Measurements from ENCODE around the gene COA6.

Gene COA6

DNA sequence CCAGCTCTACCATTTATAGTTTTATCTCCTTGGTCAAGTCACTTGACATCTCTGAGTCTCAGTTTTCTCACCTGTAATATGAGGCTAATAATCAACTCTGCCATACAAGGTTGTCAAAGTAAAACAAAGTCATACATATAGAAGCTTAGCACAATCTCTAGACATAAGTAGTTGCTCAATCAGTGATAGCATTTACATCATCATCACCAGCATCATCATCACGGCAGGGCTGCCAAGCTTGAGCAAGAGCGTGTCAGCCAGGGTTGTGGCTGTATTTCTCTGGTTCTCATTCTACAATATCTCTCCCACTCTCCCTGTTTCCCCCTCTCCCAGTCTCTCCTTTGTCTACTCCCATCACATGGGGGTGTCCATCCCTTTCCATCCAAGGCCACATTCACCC is 41.7 kb upstream of the COA6 start:
- no peak for FAIRE-seq
- DNase-seq (ENCODE audit: insufficient read length, low spot score) = no peak
- TF ChIP-seq, protein P1, sequence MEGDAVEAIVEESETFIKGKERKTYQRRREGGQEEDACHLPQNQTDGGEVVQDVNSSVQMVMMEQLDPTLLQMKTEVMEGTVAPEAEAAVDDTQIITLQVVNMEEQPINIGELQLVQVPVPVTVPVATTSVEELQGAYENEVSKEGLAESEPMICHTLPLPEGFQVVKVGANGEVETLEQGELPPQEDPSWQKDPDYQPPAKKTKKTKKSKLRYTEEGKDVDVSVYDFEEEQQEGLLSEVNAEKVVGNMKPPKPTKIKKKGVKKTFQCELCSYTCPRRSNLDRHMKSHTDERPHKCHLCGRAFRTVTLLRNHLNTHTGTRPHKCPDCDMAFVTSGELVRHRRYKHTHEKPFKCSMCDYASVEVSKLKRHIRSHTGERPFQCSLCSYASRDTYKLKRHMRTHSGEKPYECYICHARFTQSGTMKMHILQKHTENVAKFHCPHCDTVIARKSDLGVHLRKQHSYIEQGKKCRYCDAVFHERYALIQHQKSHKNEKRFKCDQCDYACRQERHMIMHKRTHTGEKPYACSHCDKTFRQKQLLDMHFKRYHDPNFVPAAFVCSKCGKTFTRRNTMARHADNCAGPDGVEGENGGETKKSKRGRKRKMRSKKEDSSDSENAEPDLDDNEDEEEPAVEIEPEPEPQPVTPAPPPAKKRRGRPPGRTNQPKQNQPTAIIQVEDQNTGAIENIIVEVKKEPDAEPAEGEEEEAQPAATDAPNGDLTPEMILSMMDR (IDR thresholded peaks at IDR 0.05; ENCODE audit: insufficient read depth, missing control alignments) = no peak

DNA sequence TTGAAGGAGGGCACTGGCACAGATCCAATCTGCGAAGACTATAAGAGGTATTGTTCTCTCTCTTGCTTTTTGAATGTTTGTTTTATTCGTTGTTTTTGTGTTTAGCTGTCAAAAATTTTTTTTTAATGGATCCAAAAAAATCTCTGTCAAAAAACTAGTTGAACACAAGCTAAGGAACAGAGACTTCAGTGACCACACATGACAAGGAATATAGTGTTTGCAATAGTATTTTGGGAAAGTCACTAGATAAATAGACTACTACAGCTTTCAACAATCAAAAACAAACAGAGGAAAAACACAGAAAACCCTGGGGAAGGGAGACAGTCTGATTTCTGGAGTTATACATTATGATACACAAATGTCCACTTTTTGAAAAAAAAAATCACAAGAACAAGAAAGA is 36.9 kb upstream of the COA6 start:
- TF ChIP-seq, protein P1 (IDR thresholded peaks at IDR 0.05; ENCODE audit: insufficient read depth, missing control alignments) = no peak
- DNase-seq (ENCODE audit: insufficient read length, low spot score) (no peak), FAIRE-seq (no peak)

DNA sequence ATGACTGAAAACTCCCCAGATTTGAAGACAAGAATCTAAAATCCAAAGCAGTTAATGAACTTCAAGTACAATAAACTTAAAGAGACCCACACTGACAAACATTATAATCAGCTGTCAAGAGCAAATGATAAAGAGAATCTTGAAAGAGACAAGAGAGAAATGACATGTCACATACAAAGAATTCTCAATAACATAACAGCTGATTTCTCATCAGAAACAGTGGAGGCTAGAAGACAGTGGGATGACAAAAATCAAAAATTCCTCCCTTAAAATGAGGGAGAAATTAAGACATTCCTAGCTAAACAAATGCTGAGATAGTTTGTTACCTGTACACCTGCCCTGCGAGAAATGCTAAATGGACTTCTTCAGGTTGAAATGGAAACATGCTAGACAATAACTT is 36.0 kb upstream of the COA6 start:
- TF ChIP-seq, protein P1 (IDR thresholded peaks at IDR 0.05; ENCODE audit: insufficient read depth, missing control alignments) = no peak
- FAIRE-seq = no peak
- no peak for DNase-seq (ENCODE audit: insufficient read length, low spot score)

DNA sequence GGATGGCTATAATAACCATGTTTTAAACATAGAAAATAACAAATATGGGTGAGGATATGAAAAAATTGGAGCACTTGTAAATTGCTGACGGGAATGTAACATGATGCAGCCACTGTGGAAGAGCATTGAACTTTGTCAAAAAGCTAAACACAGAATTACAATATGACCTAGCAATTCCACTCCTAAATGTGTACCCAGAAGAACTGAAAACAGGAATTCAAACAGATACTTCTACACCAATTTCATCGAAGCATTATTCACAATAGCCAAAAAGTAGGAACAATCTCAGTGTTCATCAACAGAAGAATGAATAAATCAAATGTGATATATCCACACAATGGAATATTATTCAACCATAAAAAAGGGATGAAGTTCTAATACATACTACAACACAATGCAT is 32.7 kb upstream of the COA6 start:
- TF ChIP-seq, protein P1 (IDR thresholded peaks at IDR 0.05; ENCODE audit: insufficient read depth, missing control alignments) = no peak
- FAIRE-seq (peak; percentile 84), DNase-seq (ENCODE audit: insufficient read length, low spot score) (no peak)

DNA sequence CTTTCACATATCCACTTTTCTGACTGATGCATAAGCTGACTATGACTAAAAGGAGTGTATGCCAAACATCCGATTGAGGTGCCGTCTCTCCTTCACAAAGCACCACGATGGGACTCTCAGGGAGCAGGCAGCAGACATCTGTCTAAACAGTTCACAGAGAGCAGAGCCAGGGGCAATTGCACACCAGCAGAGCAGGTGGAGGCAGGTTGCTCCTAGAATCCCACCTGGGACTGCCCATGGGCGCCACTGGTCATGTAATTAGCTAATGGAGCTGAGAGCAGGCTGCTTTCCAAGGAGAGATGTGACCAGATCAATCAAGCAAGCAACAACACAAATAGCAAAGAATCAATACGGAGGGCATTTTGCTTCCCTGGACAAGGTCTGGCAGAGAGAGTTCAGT is 30.5 kb upstream of the COA6 start:
- TF ChIP-seq, protein P1 (IDR thresholded peaks at IDR 0.05; ENCODE audit: insufficient read depth, missing control alignments) = no peak
- no peak for DNase-seq (ENCODE audit: insufficient read length, low spot score)
- no peak for FAIRE-seq

DNA sequence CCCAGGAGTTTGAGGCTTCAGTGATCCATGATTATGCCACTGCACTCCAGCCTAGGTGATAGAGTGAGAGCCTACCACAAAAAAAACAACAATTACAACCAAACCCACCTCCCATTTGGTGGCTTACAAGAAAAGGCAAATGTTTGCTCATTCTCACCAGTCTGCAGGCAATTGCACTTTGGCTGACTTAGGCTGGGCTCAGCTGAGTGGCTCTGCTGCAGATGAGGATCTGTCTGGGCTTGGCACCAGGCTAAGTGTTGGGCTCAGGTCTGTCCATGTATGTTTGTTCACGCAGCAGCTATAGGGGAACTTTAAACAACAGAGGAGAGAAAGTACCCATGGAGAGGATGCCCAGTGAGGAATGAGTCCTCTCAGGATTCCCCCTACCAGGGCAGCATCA is 28.0 kb upstream of the COA6 start:
- FAIRE-seq = no peak
- TF ChIP-seq, protein P1 (IDR thresholded peaks at IDR 0.05; ENCODE audit: insufficient read depth, missing control alignments) = no peak

DNA sequence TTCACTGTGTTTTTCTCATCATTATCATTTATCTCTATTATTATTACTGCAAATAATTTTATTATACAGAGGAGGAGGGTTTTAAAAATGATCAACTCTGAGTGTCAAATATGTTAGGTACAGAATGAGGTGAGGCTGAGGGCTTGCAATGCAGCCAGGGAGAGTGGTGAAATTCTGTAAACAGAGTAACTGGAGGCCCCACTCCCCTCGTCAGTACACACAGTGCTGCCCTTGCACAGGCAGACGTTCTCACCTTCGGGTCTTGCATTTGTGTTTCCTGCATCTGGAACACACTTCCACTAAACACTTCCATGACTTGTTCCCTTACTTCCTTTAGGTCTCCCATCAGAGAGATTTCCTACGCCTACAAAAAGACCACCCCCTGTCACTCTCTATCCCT is 24.3 kb upstream of the COA6 start:
- no peak for DNase-seq (ENCODE audit: insufficient read length, low spot score)
- TF ChIP-seq, protein P1 (IDR thresholded peaks at IDR 0.05; ENCODE audit: insufficient read depth, missing control alignments) = no peak
- FAIRE-seq = no peak

More for the DNA sequence above, 28.0 kb upstream of the COA6 start:
- no peak for DNase-seq (ENCODE audit: insufficient read length, low spot score)
